Fibroblast of lung (primary cell): ENCODE data around the gene TMED9.

ENCODE experiments used
- CTCF ChIP-seq, 2 donors: IDR thresholded peaks in 1 of 2; conservative IDR thresholded peaks in 1 of 2; 1 replicate in 1 of 2; 2 replicates in 1 of 2; pipeline ENCODE4 v1.5.1; 2011 to 2012; ENCODE audit warnings: low read length in 2 of 2, control low read depth in 1 of 2, inconsistent platforms in 1 of 2, low read depth in 1 of 2, mild to moderate bottlenecking in 1 of 2
- EZH2 ChIP-seq: IDR thresholded peaks from 2 replicates; pipeline ENCODE4 v1.5.1; 2012; ENCODE audit warnings: low read length, control low read depth, mild to moderate bottlenecking; ENCODE audit errors: missing control alignments

GRCh38 chr5:177568326-177568725, 23.7 kb upstream of the TMED9 start:
- TF ChIP-seq CTCF (conservative IDR thresholded peaks at IDR 0.05 in 1 of 2, IDR thresholded peaks at IDR 0.05 in 1 of 2; ENCODE audit: low read depth in 1 of 2, low read length in 2 of 2) (no peak), EZH2 (no peak)
